GM19193 (cell line): ENCODE results near the gene SEMA3C.

ENCODE experiments used
- POLR2A ChIP-seq: IDR thresholded peaks from 4 replicates; pipeline ENCODE4 v1.6.1; 2011; ENCODE audit not compliant: insufficient read depth, insufficient read length; ENCODE audit errors: extremely low read depth

SEMA3C gene

GRCh38 chr7:80859272-80859970 lies 59.4 kb downstream of the SEMA3C start:
- TF ChIP-seq POLR2A = no peak

- TF ChIP-seq POLR2A = no peak
Measured at GRCh38 chr7:80858141-80858903, 60.5 kb downstream of the SEMA3C start.

GRCh38 chr7:80856769-80857168 lies 62.1 kb downstream of the SEMA3C start:
- no peak for TF ChIP-seq POLR2A

- TF ChIP-seq POLR2A = no peak
Measured at GRCh38 chr7:80851896-80852476, 66.9 kb downstream of the SEMA3C start.

- no peak for TF ChIP-seq POLR2A
Measured at GRCh38 chr7:80848841-80849240, 70.0 kb downstream of the SEMA3C start.

- no peak for TF ChIP-seq POLR2A
Measured at GRCh38 chr7:80847895-80848294, 71.0 kb downstream of the SEMA3C start.

GRCh38 chr7:80847027-80847426 lies 71.8 kb downstream of the SEMA3C start:
- no peak for TF ChIP-seq POLR2A

GRCh38 chr7:80844916-80845315 lies 73.9 kb downstream of the SEMA3C start:
- no peak for TF ChIP-seq POLR2A

- no peak for TF ChIP-seq POLR2A
Measured at GRCh38 chr7:80843018-80843677, 75.7 kb downstream of the SEMA3C start.

- TF ChIP-seq POLR2A = no peak
Measured at GRCh38 chr7:80842022-80842790, 76.6 kb downstream of the SEMA3C start.

- TF ChIP-seq POLR2A = no peak
Measured at GRCh38 chr7:80841423-80841955, 77.4 kb downstream of the SEMA3C start.

- TF ChIP-seq POLR2A = no peak
Measured at GRCh38 chr7:80840681-80841080, 78.2 kb downstream of the SEMA3C start.

GRCh38 chr7:80839855-80840254 lies 79.0 kb downstream of the SEMA3C start:
- no peak for TF ChIP-seq POLR2A

GRCh38 chr7:80838643-80839042 lies 80.2 kb downstream of the SEMA3C start:
- no peak for TF ChIP-seq POLR2A
